Neural progenitor cell (in vitro differentiated cells): ENCODE data around the gene GCM1. TPM values are rescaled to one million over a fixed set of nuclear protein-coding genes. Genes with fewer than 3 reads are reported as not detected.

ENCODE experiments used
- DNase-seq: peaks from one replicate; pipeline ENCODE4 v3.0.0-alpha.2; 2016; ENCODE audit warnings: low spot score
- H2AFZ ChIP-seq: fragments of 200-600 bp; sonication (generic); replicated peaks from 2 replicates; pipeline ENCODE4 v1.6.1; 2016; ENCODE audit warnings: antibody characterized with exemption
- H3F3A ChIP-seq: fragments of 200-600 bp; sonication (generic); 2 replicates; pipeline ENCODE4 v1.6.1; 2016; ENCODE audit warnings: antibody characterized with exemption, low read depth
- H3K27ac ChIP-seq: fragments of 200-600 bp; sonication (generic); 2 replicates; pipeline ENCODE4 v1.5.1; 2016; ENCODE audit warnings: mild to moderate bottlenecking
- H3K27me3 ChIP-seq: fragments of 200-600 bp; sonication (generic); 2 replicates; pipeline ENCODE4 v1.6.1; 2016; ENCODE audit warnings: mild to moderate bottlenecking, moderate library complexity
- H3K36me3 ChIP-seq: fragments of 200-600 bp; sonication (generic); 2 replicates; pipeline ENCODE4 v1.5.1; 2016
- H3K4me1 ChIP-seq: fragments of 200-600 bp; sonication (generic); 2 replicates; pipeline ENCODE4 v1.6.1; 2016; ENCODE audit warnings: mixed run types
- H3K4me2 ChIP-seq: fragments of 200-600 bp; sonication (generic); 2 replicates; pipeline ENCODE4 v1.6.1; 2016
- H3K4me3 ChIP-seq: fragments of 200-600 bp; sonication (generic); 2 replicates; pipeline ENCODE4 v1.5.1; 2016
- H3K79me2 ChIP-seq: fragments of 200-600 bp; sonication (generic); 2 replicates; pipeline ENCODE4 v1.6.1; 2016; ENCODE audit warnings: low read depth
- H3K9ac ChIP-seq: fragments of 200-600 bp; sonication (generic); 2 replicates; pipeline ENCODE4 v1.6.1; 2016
- H3K9me3 ChIP-seq: fragments of 200-600 bp; sonication (generic); 2 replicates; pipeline ENCODE4 v1.5.1; 2016; ENCODE audit warnings: low read depth
- H4K20me1 ChIP-seq: fragments of 200-600 bp; sonication (generic); 2 replicates; pipeline ENCODE4 v1.6.1; 2016; ENCODE audit warnings: low read depth
- H3K27ac Mint-ChIP-seq: 3 replicates; pipeline ENCODE4 v1.8.0; 2021; ENCODE audit warnings: mixed read lengths
- H3K27me3 Mint-ChIP-seq: 2 replicates; pipeline ENCODE4 v1.8.0; 2022; ENCODE audit warnings: low read depth, mild to moderate bottlenecking, inconsistent platforms, moderate library complexity, mixed read lengths; ENCODE audit not compliant: insufficient read depth
- H3K36me3 Mint-ChIP-seq: 3 replicates; pipeline ENCODE4 v1.8.0; 2021; ENCODE audit warnings: mixed read lengths
- H3K4me1 Mint-ChIP-seq: 3 replicates; pipeline ENCODE4 v1.8.0; 2021; ENCODE audit warnings: mixed read lengths
- H3K4me3 Mint-ChIP-seq: 3 replicates; pipeline ENCODE4 v1.8.0; 2021; ENCODE audit warnings: mild to moderate bottlenecking, moderate library complexity, mixed read lengths
- H3K9me3 Mint-ChIP-seq: 3 replicates; pipeline ENCODE4 v1.8.0; 2020; ENCODE audit warnings: mixed read lengths
- CTCF ChIP-seq: fragments of 200-600 bp; sonication (generic); IDR thresholded peaks from 2 replicates; pipeline ENCODE4 v1.5.1; 2017; ENCODE audit warnings: antibody characterized with exemption, mild to moderate bottlenecking
- EZH2 ChIP-seq: fragments of 200-600 bp; sonication (generic); IDR thresholded peaks from 2 replicates; pipeline ENCODE4 v1.6.1; 2017; ENCODE audit warnings: antibody characterized with exemption, mild to moderate bottlenecking, moderate library complexity
- EZH2phosphoT487 ChIP-seq: fragments of 200-600 bp; sonication (generic); IDR thresholded peaks from 2 replicates; pipeline ENCODE4 v1.6.1; 2017; ENCODE audit warnings: antibody characterized with exemption
- small RNA-seq: library from RNA; depleted of rRNA; stranded (forward); fragments of <200 nt; gene quantifications from one replicate; pipeline ENCODE3, GENCODE V24; 2015
- total RNA-seq: library from RNA; depleted of rRNA; stranded (reverse); fragments of >200 nt; gene quantifications from 2 replicates; pipeline ENCODE4 v1.2.3, GENCODE V29; 2015; ENCODE audit warnings: low replicate concordance

The GCM1 gene
- total RNA-seq, 1 donor from 2014 or later: not detected

- no peaks in the 10 kb centered on the region for H3K79me2 ChIP-seq
- no peak overlapping the region for H3K4me3 ChIP-seq
- H3K4me3 Mint-ChIP-seq: no peak overlapping the region
- peaks cover 5% of the 10 kb centered on the region for H3K36me3 ChIP-seq
- H3K27ac ChIP-seq: no peak overlapping the region
- no peak for DNase-seq
- no peaks in the 10 kb centered on the region for H3K27me3 ChIP-seq
- no peaks in the 10 kb centered on the region for H3K9me3 Mint-ChIP-seq
- no peak overlapping the region for H3K9ac ChIP-seq
- H3K9me3 ChIP-seq: no peaks in the 10 kb centered on the region
- H3K27me3 Mint-ChIP-seq: no peaks in the 10 kb centered on the region
- H3K27ac Mint-ChIP-seq: no peak overlapping the region
- no peaks in the 10 kb centered on the region for H3F3A ChIP-seq
- H2AFZ ChIP-seq: no peak overlapping the region
- TF ChIP-seq EZH2phosphoT487 (no peak), EZH2 (no peak), CTCF (no peak)
- no peaks in the 10 kb centered on the region for H3K4me1 Mint-ChIP-seq
- no peaks in the 10 kb centered on the region for H4K20me1 ChIP-seq
- no peaks in the 10 kb centered on the region for H3K4me1 ChIP-seq
- H3K36me3 Mint-ChIP-seq: peaks cover 21% of the 10 kb centered on the region
- no peak overlapping the region for H3K4me2 ChIP-seq
These were observed 62.3 kb downstream of the GCM1 start for GRCh38 chr6:53086302-53086701.

DNA sequence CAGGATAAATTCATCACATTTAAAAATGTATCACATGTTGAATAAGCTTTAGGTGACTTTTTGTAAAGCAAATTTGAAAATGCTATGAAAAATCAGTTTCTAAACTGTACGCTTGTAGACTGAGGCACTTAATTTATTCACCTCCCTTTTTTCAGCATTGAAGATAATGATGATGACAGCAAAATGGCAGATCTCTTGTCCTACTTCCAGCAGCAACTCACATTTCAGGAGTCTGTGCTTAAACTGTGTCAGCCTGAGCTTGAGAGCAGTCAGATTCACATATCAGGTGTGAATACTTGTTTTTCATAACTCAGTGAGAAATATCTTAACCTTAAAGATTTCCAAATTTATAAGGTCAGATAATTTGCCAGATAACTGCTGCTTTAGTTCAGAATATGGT lies 67.8 kb downstream of the GCM1 start:
- Histone ChIP-seq H3F3A (no peaks in the 10 kb centered on the region), H3K27me3 (no peaks in the 10 kb centered on the region), H3K9me3 (no peaks in the 10 kb centered on the region), H3K4me3 (no peak overlapping the region), H2AFZ (no peak overlapping the region), H4K20me1 (no peaks in the 10 kb centered on the region), H3K4me2 (no peak overlapping the region), H3K36me3 (peaks cover 18% of the 10 kb centered on the region), H3K27ac (no peak overlapping the region), H3K9ac (no peak overlapping the region), H3K4me1 (no peaks in the 10 kb centered on the region), H3K79me2 (no peaks in the 10 kb centered on the region)
- H3K36me3 Mint-ChIP-seq: peaks cover 23% of the 10 kb centered on the region
- no peaks in the 10 kb centered on the region for H3K9me3 Mint-ChIP-seq
- no peak for TF ChIP-seq EZH2phosphoT487
- no peak for DNase-seq
- H3K4me1 Mint-ChIP-seq: no peaks in the 10 kb centered on the region
- H3K4me3 Mint-ChIP-seq: no peak overlapping the region
- H3K27ac Mint-ChIP-seq: no peak overlapping the region
- H3K27me3 Mint-ChIP-seq: no peaks in the 10 kb centered on the region

Small RNAs within 50 kb of the gene (small RNA-seq; reads per million reads assigned to genes)
- gene RN7SL244P (not detected), gene RNU6-464P (not detected)

Other genes starting within 250 kb of the GCM1 start
- not detected in 2 replicates for gene GSTA3, start 239.1 kb downstream of the GCM1 start, total RNA-seq
- gene GSTA4, start 153.6 kb downstream of the GCM1 start, total RNA-seq: 62.2 and 113 TPM in 2 replicates
- gene CILK1, start 87.0 kb downstream of the GCM1 start, total RNA-seq: 11.5 and 17.5 TPM in 2 replicates
- 26.7 and 50.8 TPM in 2 replicates for gene FBXO9, start 83.4 kb downstream of the GCM1 start, total RNA-seq
- 137 and 185 TPM in 2 replicates for gene ELOVL5, start 200.1 kb upstream of the GCM1 start, total RNA-seq